Spinal cord (tissue), 10 donors: ENCODE results near the gene CCDC57. TPM values are rescaled to one million over a fixed set of nuclear protein-coding genes. Genes with fewer than 3 reads are reported as not detected.

ENCODE experiments used
- DNase-seq, 6 donors: peaks; one replicate each; pipeline versions ENCODE4 v3.0.0 to v3.0.0-alpha.2; 2013 to 2015; ENCODE audit warnings: low spot score in 6 of 6, low read depth in 4 of 6
- H3K27ac ChIP-seq: one replicate; pipeline ENCODE4 v1.5.1; 2013; ENCODE audit warnings: low read depth, low read length, control low read depth
- H3K27me3 ChIP-seq: one replicate; pipeline ENCODE4 v1.6.1; 2013; ENCODE audit warnings: low read length; ENCODE audit not compliant: control insufficient read depth, insufficient read depth
- H3K36me3 ChIP-seq: one replicate; pipeline ENCODE4 v1.6.1; 2013; ENCODE audit warnings: low read length; ENCODE audit not compliant: control insufficient read depth, insufficient read depth
- H3K4me1 ChIP-seq: one replicate; pipeline ENCODE4 v1.6.1; 2013; ENCODE audit warnings: low read length; ENCODE audit not compliant: control insufficient read depth, insufficient read depth
- H3K4me3 ChIP-seq: one replicate; pipeline ENCODE4 v1.5.1; 2013; ENCODE audit warnings: low read depth, low read length, control low read depth
- H3K9me3 ChIP-seq: one replicate; pipeline ENCODE4 v1.6.1; 2013; ENCODE audit warnings: low read length; ENCODE audit not compliant: control insufficient read depth, insufficient read depth
- WGBS: methylation state at CpG from one replicate; pipeline ENCODE4 v1.1.5; 2013; ENCODE audit warnings: missing lambda C conversion rate; ENCODE audit not compliant: insufficient coverage; 5-methylcytosine and 5-hydroxymethylcytosine counted together
- polyA plus RNA-seq, 2 donors: library from polyadenylated mRNA; unstranded; fragments of 120-200 nt; gene quantifications; one replicate each; pipeline ENCODE4 v1.2.1, GENCODE V29; 2013; ENCODE audit not compliant: insufficient read length in 2 of 2
- total RNA-seq, 2 donors: library from RNA; depleted of rRNA in 1 of 2; stranded (reverse); fragments of 120-200 nt in 1 of 2; fragments of >200 nt in 1 of 2; gene quantifications; one replicate each; pipeline versions ENCODE4 v1.2.3 to v1.2.4, GENCODE V29; 2013 to 2014
- donor health status: healthy.

Gene CCDC57
- total and polyA plus RNA-seq, 4 donors: 15.3 to 85.3 (median 39.7) TPM

DNA sequence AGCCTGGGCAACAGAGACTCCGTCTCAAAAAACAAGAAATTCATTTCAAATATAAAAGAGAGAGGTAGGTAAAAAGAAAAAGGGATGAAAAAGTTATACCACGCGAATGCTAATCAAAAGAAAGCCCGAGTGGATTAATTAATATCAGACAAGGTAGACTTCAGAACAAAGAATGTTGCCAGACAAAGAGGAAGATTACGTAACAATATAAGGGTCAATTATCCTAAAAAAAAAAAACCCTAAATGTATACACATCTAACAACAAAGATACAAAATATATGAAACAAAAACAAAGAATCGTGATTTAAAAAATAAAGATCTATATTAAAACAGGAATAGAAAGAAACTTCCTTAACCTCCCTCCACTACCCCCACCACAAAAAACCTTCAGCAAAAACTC is 44.1 kb downstream of the CCDC57 start:
- peaks cover 66% of the 10 kb centered on the region for H3K36me3 ChIP-seq
- H3K27me3 ChIP-seq: no peaks in the 10 kb centered on the region
- DNase-seq: no peak
- WGBS: no CpG with 5 or more reads among the region's 6 CpGs
- H3K27ac ChIP-seq: no peak overlapping the region
- H3K9me3 ChIP-seq: no peaks in the 10 kb centered on the region
- H3K4me1 ChIP-seq: no peaks in the 10 kb centered on the region
- H3K4me3 ChIP-seq: no peak overlapping the region

DNA sequence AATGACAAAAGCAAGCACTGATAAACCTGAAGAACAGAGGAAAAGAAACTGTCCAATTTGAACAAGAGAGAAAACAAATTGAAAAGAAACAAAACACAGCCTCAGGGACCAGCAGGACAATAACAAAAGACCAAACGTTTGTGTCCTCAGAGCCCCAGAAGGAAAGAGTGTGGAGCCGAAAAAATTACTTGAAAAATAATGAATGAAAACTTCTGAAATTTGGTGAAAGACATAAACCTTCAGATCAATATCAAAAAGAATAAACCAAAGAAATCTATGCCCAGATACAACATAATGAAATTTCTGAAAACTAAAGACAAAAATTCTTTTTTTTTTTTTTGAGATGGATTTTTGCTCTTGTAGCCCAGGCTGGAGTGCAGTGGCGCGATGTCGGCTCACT is 45.6 kb downstream of the CCDC57 start:
- DNase-seq: no peak
- H3K27ac ChIP-seq: no peak overlapping the region
- H3K4me1 ChIP-seq: no peaks in the 10 kb centered on the region
- H3K36me3 ChIP-seq: peaks cover 69% of the 10 kb centered on the region
- H3K27me3 ChIP-seq: no peaks in the 10 kb centered on the region
- no peaks in the 10 kb centered on the region for H3K9me3 ChIP-seq
- no peak overlapping the region for H3K4me3 ChIP-seq
- WGBS: no CpG with 5 or more reads among the region's 5 CpGs

DNA sequence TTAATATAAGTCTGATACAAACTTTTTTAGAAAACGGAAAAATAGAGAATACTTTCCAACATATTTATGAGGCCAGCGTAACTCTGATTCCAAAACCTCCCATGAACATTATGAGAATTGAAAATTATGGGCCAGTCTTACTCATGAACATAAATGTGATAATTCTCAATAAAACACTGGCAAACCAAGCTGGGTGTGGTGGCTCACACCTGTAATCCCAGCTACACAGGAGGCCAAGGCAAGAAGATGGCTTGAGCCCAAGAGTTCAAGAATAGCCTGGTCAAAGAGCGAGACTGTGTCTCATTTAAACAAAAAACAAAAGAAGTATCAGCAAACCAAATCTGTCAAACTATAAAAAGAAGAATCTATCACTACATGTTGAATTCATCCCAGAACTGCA is 47.8 kb downstream of the CCDC57 start:
- Histone ChIP-seq H3K9me3 (no peaks in the 10 kb centered on the region), H3K4me3 (no peak overlapping the region), H3K36me3 (peaks cover 58% of the 10 kb centered on the region), H3K27ac (no peak overlapping the region), H3K4me1 (no peaks in the 10 kb centered on the region), H3K27me3 (no peaks in the 10 kb centered on the region)
- 100% methylated on average over 1 of the region's 3 CpGs for WGBS
- no peak for DNase-seq

DNA sequence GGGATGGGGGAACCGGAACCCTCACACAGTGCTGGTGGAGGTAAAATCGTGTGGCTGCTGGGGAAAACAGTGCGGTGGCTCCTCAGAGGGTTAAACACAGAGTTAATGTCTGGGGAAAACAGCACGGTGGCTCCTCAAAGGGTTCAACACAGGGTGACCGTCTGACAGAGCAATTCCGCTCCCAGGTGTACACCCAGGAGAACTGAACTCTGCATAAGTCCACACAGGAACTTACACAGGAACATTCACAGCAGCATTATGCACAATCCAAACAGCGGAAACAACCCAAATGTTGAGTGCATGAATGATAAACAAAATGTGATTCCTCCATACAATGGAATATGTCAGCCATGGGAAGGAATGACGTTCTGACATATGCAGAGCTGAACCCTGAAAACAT is 51.4 kb downstream of the CCDC57 start:
- Histone ChIP-seq H3K4me3 (no peak overlapping the region), H3K27me3 (no peaks in the 10 kb centered on the region), H3K27ac (no peak overlapping the region), H3K36me3 (peaks cover 66% of the 10 kb centered on the region), H3K4me1 (no peaks in the 10 kb centered on the region), H3K9me3 (no peaks in the 10 kb centered on the region)
- no peak for DNase-seq
- WGBS: 74% methylated on average over 7 of the region's 8 CpGs

DNA sequence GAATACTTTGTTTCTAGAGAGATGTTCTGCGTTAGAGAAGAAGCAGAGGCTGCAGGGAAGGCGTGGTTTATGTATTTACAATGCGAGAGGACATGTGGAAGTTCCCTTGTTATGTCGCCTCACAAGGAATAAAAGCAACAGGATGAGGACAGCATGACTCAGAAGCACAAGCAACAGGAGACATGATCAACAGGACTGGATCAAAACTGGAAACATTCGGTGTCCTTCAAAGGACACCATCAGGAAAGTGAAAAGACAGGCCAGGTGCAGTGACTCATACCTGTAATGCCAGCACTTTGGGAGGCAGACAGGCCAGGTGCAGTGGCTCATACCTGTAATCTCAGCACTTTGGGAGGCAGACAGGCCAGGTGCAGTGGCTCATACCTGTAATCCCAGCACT is 52.6 kb downstream of the CCDC57 start:
- Histone ChIP-seq H3K9me3 (no peaks in the 10 kb centered on the region), H3K36me3 (peaks cover 68% of the 10 kb centered on the region), H3K4me3 (no peak overlapping the region), H3K27me3 (no peaks in the 10 kb centered on the region), H3K27ac (no peak overlapping the region), H3K4me1 (no peaks in the 10 kb centered on the region)
- 55% methylated on average over 5 of the region's 5 CpGs for WGBS
- DNase-seq: no peak

DNA sequence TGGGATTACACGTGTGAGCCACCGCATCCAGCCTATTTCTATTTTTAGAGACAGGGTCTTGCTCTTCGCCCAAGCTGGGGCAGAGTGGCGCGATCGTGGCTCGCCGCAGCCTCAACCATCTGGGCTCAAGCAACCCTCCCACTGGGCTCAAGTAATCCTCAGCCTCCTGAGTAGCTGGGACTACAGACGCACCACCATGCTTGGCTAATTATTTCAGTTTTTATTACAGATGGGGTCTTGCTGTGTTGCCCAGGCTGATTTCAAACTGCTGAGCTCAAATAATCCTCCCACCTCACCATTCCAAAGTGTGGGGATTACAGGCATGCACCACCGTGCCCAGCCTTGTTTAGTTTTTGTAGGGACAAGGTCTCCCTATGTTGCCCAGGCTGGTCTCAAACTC is 53.8 kb downstream of the CCDC57 start:
- H3K27me3 ChIP-seq: no peaks in the 10 kb centered on the region
- H3K9me3 ChIP-seq: no peaks in the 10 kb centered on the region
- 86% methylated on average over 8 of the region's 10 CpGs for WGBS
- no peak overlapping the region for H3K4me3 ChIP-seq
- no peaks in the 10 kb centered on the region for H3K4me1 ChIP-seq
- H3K27ac ChIP-seq: no peak overlapping the region
- peaks cover 77% of the 10 kb centered on the region for H3K36me3 ChIP-seq
- DNase-seq: no peak

DNA sequence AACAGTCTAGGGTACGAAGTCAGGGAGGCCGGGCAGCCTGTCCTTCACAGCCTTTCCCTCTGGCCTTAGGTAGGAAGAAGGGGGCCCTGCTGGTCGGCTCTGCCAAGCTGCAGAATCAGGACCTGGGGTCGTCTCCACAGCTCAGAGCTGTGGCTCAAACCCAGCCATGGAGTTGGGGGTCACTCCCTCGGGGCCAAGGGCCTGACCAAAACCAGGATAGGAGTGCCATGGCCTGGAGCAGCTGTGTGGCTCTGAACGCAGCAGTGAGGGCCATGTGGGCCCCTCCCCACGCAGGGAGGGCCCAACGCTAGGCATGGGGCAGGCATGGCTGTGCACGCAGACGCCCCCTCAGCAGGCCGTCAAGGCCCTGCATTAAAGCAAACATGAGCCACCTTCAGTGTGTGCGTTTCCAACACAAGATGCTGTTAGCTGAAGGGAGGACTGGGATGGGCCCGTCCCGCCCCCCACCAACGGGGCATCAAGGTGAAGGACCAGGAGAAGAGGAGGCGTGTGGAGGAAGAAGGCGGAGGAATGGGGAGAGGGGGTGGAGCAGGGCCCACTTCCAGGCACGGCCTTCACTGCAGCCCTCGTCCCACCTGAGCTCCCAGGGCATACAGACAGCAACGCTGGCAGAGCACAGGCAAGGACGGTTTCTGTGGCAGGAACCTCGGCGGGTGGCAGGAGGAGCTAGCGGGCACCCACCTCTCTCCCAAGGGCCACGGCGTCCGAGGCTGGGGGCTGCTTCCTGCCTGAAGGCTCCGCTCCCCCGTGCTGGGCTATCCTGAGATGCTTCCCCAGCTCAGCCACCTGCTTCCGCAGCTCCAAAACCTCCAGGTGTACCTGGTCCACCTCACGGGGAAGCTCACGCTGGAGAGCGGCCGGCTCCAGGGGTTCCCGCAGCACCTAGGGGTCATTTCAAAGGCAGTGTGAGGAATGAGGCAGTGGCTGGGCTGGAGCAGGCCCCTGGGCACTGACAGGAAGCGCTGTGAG is 55.3 kb downstream of the CCDC57 start:
- H3K27me3 ChIP-seq: no peaks in the 10 kb centered on the region
- no peak overlapping the region for H3K27ac ChIP-seq
- WGBS: 77% methylated on average over 35 of the region's 36 CpGs
- no peaks in the 10 kb centered on the region for H3K4me1 ChIP-seq
- peaks cover 79% of the 10 kb centered on the region for H3K36me3 ChIP-seq
- H3K9me3 ChIP-seq: no peaks in the 10 kb centered on the region
- no peak overlapping the region for H3K4me3 ChIP-seq
- no peak for DNase-seq

DNA sequence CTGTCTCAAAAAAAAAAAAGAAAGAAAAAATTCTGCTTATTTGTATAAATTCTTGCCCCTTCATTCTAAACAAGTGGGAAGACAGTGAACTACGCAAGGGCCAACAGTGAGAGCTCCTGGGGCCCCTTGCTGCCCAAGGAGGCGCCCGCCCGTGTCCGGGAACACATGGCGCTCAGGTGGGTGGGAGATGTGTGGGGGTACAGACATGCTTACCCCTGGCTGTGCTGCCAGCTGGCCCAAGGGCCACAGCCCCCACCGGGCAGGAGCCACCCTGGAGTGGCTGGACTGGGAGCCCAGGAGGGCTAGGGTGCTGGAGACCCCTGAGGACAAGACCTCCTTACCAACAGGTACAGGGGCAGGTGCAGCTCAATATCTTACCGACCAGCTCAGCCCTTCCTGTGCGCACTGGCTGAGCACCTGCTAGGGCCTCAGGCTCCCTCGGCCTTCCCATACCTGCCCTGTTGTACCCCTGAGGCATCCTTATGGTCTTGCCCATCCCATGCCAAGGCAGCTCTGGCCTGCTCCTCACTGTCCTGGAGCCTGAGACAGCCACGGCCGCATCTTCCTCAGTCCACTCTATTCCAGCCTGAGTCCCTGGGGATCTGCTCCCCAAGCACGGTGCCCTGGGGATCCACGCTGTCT is 56.2 kb downstream of the CCDC57 start:
- Histone ChIP-seq H3K27me3 (no peaks in the 10 kb centered on the region), H3K4me3 (no peak overlapping the region), H3K27ac (no peak overlapping the region), H3K9me3 (no peaks in the 10 kb centered on the region), H3K36me3 (peaks cover 84% of the 10 kb centered on the region), H3K4me1 (no peaks in the 10 kb centered on the region)
- 95% methylated on average over 13 of the region's 14 CpGs for WGBS
- DNase-seq: no peak

DNA sequence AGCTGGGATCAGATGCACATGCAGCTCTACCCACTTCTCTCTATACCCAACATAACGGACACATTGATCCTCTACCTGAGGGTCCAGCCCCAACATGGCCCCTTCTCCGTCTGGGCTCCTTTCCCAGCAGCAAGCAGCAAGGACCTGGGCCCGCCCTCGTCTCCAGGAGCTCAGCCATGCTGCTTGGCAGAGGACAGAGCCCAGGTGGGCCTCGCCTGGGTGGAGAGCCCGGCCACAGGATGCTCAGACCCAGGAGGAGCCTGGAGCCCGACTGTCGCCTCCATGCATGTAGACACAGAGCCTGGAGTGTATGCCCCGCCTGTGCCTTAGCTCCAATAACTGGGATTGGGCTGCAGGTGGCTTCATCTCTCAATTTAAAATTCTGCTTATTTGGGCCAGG is 57.0 kb downstream of the CCDC57 start:
- 93% methylated on average over 9 of the region's 9 CpGs for WGBS

More for the DNA sequence above, 57.0 kb downstream of the CCDC57 start:
- no peak overlapping the region for H3K4me3 ChIP-seq
- no peaks in the 10 kb centered on the region for H3K4me1 ChIP-seq
- no peak overlapping the region for H3K27ac ChIP-seq
- no peak for DNase-seq
- no peaks in the 10 kb centered on the region for H3K9me3 ChIP-seq
- H3K27me3 ChIP-seq: no peaks in the 10 kb centered on the region
- peaks cover 88% of the 10 kb centered on the region for H3K36me3 ChIP-seq
